AG09309 (cell line): ENCODE data around the gene NKAIN2.

Experiments
- DNase-seq: peaks from one replicate; pipeline ENCODE4 v3.0.0-alpha.2; 2010; ENCODE audit warnings: low read depth
- H3K4me3 ChIP-seq: 2 replicates; pipeline ENCODE4 v1.5.1; 2011; ENCODE audit warnings: mild to moderate bottlenecking, low read depth, low read length, moderate library complexity; ENCODE audit not compliant: control insufficient read depth
- TF ChIP-seq, protein P1 (sequence below): IDR thresholded peaks from 2 replicates; pipeline ENCODE4 v1.5.1; 2011; ENCODE audit warnings: mild to moderate bottlenecking, low read depth, low read length, inconsistent platforms; ENCODE audit not compliant: insufficient read depth, control insufficient read depth; ENCODE audit errors: missing control alignments

NKAIN2 gene

DNA sequence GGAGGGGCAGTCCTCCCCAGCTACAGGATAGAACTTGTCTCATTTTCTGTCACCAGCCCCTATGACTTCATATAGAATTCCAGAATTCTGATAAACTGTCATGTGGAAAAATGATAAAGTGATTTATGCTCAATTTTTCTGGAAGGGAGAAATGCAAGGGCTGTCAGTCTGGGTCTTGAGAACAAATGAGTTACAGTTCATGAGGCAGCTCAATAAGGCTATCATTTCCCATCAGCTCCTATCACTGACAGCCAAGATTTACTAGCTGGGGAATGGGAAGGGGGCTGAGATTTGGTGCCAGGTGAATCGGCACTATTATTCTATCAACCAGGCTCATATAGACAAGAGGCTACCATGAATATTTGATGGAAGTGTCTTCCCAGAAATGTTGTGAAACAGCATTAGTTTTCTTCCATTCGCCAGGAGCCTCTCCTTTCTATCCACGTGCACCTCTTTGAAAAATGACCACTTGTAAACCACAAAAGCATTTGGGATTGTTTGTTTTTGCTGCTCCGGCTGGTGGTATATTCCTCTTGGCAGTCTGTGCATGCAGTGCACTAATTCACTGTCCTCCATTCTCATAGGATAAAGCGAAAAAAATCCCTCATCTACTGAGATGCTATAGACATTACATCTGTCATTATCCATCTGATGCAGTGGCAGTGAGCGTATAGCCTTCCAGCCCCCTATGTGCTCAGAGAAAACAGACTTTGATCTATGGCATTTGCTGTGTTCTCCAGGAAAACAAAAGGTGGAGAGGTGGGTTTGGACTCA lies 629.9 kb downstream of the NKAIN2 start:
- no peak for DNase-seq
- TF ChIP-seq, protein P1, sequence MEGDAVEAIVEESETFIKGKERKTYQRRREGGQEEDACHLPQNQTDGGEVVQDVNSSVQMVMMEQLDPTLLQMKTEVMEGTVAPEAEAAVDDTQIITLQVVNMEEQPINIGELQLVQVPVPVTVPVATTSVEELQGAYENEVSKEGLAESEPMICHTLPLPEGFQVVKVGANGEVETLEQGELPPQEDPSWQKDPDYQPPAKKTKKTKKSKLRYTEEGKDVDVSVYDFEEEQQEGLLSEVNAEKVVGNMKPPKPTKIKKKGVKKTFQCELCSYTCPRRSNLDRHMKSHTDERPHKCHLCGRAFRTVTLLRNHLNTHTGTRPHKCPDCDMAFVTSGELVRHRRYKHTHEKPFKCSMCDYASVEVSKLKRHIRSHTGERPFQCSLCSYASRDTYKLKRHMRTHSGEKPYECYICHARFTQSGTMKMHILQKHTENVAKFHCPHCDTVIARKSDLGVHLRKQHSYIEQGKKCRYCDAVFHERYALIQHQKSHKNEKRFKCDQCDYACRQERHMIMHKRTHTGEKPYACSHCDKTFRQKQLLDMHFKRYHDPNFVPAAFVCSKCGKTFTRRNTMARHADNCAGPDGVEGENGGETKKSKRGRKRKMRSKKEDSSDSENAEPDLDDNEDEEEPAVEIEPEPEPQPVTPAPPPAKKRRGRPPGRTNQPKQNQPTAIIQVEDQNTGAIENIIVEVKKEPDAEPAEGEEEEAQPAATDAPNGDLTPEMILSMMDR, result no peak
- H3K4me3 ChIP-seq, result no peak overlapping the region

DNA sequence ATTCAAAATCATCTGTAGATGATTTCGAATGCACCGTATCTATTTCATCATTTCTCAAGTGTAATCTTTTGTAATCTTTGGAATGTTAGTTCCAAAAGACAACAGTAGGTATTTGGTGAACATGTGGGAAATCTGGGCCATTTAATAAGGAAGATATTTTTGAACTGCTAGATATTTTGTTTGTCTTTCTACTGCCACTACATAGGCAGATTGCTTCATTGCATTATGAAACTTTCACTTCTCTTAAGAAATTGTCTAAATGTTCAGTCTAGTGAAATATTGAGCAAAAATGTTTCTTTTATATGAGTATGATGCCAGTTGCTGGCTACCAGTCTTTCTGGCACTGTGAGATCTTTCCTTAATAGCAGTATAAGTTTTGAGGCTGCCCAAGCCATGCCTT lies 630.8 kb downstream of the NKAIN2 start:
- TF ChIP-seq, protein P1, result no peak
- DNase-seq, result no peak
- H3K4me3 ChIP-seq, result no peak overlapping the region

DNA sequence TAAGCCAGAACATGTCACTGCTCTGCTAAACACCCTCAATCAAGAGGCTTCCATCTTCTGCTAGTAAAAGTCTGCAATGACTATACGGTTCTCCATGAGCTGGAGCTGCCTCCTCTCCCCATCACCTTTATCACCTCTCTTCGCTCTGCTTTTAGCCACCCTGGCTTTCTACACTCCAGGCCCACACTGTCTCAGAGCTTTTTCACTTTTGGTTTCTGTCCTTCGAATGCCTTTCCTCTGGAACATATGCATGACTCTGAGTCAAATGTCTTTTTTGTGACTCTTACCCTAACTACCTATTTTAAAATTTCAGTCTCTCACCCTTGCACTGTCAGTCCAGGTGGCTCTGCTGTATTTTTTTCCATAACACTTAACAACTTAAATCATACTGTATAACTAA lies 633.1 kb downstream of the NKAIN2 start:
- TF ChIP-seq, protein P1, result no peak
- no peak for DNase-seq
- H3K4me3 ChIP-seq, result no peak overlapping the region

DNA sequence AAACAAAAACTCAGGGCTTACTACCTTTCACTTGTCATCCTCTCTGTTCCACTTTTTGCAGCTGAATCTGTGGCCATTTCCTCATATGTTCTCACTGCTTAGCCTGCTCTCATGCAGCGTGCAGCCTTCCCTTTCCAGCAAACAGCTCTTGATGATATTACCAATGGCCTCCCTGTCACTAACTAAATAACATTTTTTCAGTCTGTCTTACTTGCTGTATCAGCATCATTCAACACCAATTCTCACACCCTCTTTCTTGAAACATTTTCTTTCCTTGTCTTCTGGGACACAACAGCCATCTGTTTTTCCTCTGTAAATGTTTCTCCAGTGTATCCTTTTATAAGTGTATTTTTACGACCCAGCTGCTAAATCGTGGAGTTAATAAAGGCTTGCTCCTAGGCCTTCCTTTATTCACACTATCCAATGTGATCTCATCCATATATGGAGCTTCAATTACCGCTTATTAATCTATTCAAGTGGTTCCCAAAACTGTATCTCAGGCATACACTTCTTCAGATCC lies 634.9 kb downstream of the NKAIN2 start:
- TF ChIP-seq, protein P1, result no peak

DNA sequence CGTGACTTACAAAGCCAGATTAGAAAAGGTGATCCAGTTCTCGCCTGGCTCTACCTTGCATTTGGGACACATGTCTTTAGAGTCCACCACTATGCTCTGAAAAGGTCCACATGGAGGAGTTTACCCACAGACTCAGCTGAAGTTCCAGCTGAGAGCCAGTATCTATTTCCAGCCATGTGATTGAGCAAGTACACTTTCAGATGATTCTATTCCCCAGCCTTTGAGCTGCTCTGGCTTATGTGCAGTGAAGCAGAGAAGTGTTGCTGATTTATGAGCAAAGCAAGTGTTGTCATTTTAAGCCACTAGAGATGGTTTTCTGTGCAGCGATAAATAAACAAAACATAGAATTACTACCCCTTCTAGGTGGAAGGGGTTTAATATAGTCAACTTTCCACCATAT lies 637.8 kb downstream of the NKAIN2 start:
- no peak for DNase-seq
- TF ChIP-seq, protein P1, result no peak
- no peak overlapping the region for H3K4me3 ChIP-seq

More for the DNA sequence above, 634.9 kb downstream of the NKAIN2 start:
- H3K4me3 ChIP-seq, result no peak overlapping the region
- no peak for DNase-seq

DNA sequence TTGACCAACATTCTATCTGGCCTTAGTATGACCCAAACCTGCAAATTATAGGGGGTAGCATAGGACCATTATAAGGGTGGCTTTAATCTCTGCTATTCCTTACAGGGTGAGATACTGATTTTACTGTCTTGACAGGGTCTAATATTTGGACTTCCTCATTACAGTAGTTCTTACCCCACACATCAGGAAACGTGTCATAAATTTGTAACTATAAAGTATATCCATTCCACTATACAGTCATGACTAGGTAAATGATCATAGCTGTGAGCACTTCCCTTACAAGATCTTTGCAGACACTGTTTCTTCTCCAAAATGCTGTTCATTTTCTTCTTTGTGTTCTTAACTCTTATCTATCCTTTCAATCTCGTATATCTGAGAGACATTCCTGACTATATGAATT lies 639.9 kb downstream of the NKAIN2 start:
- no peak overlapping the region for H3K4me3 ChIP-seq
- DNase-seq, result no peak
- TF ChIP-seq, protein P1, result no peak
